ENCODE data around the gene FGB.

The FGB gene

DNA sequence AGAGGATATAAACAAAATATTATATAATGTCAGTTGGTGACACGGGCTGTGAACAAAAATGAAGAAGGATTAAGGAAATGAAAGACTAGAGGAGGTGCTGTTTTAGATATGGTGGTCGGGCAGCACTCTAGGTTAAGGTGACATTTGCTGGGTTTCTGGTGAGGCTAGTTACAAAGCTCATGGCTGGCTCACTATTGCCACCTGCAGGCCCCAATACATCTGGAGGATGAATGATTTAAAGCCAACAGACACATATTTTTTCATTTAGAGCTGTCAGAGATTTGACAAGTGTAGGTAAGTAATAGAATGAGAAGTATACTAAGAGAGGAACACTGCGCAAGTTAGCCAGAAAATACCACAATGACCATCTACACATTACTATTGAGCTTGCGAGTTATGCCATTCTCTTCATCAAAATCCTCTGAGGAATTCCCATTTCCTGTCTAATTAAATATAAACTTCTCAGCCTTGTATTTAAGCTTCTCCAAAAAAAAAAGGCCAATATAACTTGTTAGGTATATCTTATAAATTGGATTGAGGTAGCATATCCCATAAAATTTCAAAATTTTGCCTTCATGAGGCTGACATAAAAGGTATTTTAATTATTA lies 56.0 kb downstream of the FGB start:
- DNase-seq: peak in 36 of 56 donors; percentile 1 to 80 (median 24)

DNA sequence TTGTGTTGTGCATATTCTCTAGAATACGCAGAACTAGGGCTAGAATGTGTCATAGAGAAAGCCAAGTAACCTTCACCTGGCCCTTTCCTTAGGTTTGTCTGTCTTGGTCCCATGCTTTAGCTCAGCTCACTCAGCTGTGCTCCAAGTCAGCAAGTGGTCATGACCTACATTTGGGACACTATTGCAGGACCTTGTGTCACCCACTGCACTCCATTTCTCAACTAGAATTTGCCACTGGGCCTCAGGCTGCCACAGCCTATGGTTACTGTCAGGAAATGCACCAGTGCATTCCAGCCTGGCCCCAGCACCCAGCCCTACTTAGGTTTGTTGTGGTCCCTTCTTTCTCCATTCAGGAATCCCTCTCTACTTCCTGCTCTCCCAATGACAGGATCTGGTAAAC lies 57.3 kb downstream of the FGB start:
- DNase-seq: no peak
